Memory B cell (primary cell): Measurements from ENCODE around the gene TAF11L2.
"Not testable (repeated sequence)": the region's sequence is repeated elsewhere in the genome, so short reads cannot be mapped to it uniquely, and the experiment has no call there.

Experiments
- ATAC-seq: fragments of 150-1000 bp; cut with Tn5 transposase; 2 replicates; pipeline ENCODE4 v1.10.0; 2021; ENCODE audit warnings: low read depth, mild to moderate bottlenecking, moderate library complexity
- DNase-seq, 2 donors: peaks; one replicate each; pipeline ENCODE4 v3.0.0; 2022; ENCODE audit warnings: low spot score in 2 of 2
- H3K27ac Mint-ChIP-seq: one replicate; pipeline ENCODE4 v1.8.0; 2022; ENCODE audit warnings: mild to moderate bottlenecking, moderate library complexity, mixed read lengths
- H3K27me3 Mint-ChIP-seq: one replicate; pipeline ENCODE4 v1.8.0; 2022; ENCODE audit warnings: mixed read lengths
- H3K36me3 Mint-ChIP-seq: one replicate; pipeline ENCODE4 v1.8.0; 2022; ENCODE audit warnings: mild to moderate bottlenecking, mixed read lengths
- H3K4me1 Mint-ChIP-seq: one replicate; pipeline ENCODE4 v1.8.0; 2022; ENCODE audit warnings: mixed read lengths
- H3K4me3 Mint-ChIP-seq: one replicate; pipeline ENCODE4 v1.8.0; 2022; ENCODE audit warnings: mild to moderate bottlenecking, moderate library complexity, mixed read lengths
- H3K9me3 Mint-ChIP-seq: one replicate; pipeline ENCODE4 v1.8.0; 2022; ENCODE audit warnings: mixed read lengths

Gene TAF11L2

DNA sequence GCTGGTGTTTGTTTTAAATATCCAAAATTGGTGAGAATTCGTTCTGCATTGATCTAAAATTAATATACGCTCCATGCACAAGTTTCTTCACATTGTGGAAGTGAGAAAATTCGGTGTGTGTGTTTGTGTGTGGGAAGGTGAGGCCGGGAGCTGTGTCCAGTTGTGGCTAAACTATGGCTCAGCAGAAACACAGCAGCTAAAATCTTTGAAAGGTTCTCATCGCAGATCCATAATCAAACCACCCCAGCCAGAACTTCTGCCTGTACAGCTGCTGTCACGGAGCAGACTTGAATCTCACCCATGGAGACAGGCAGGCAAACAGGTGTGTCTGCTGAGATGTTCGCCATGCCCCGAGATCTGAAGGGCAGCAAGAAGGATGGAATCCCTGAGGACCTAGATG lies at the start of gene TAF11L2:
TSS of gene TAF11L2 (plus strand) at position 301 of the 400 bp plus-strand sequence.
- H3K4me3 Mint-ChIP-seq, H3K36me3 Mint-ChIP-seq, H3K4me1 Mint-ChIP-seq, H3K9me3 Mint-ChIP-seq, H3K27ac Mint-ChIP-seq, H3K27me3 Mint-ChIP-seq, DNase-seq, ATAC-seq: not testable (repeated sequence)

- Mint-ChIP-seq H3K27ac (no peak overlapping the region), H3K36me3 (peaks cover 4% of the 10 kb centered on the region), H3K9me3 (peaks cover 3% of the 10 kb centered on the region), H3K4me3 (no peak overlapping the region), H3K4me1 (no peaks in the 10 kb centered on the region), H3K27me3 (peaks cover 1% of the 10 kb centered on the region)
- no peak for DNase-seq
- ATAC-seq = no peak
Measured at GRCh38 chr5:17448877-17449276, 49.2 kb upstream of the TAF11L2 start.

DNA sequence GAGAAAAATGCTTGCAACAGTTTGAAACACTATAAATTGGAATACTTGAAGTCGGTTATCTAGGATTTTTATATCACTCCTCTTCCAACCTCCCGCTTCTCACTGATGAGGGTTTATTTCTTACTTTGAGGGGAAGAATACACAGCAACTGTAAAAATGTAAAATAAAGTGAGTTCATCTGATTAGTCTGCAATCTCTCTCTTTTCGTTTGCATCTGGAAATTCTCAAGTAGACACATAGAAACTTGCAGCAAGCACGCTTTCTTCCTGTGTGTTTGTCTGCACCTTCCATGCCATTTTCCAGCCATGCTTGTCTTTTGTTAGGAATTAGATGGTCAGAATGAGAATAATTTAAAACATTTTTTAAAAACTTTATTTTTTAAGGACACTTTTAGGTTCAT lies 45.1 kb upstream of the TAF11L2 start:
- H3K9me3 Mint-ChIP-seq = peaks cover 7% of the 10 kb centered on the region
- no peak overlapping the region for H3K4me3 Mint-ChIP-seq
- H3K36me3 Mint-ChIP-seq = peaks cover 4% of the 10 kb centered on the region
- H3K4me1 Mint-ChIP-seq = no peaks in the 10 kb centered on the region
- no peak overlapping the region for H3K27ac Mint-ChIP-seq
- ATAC-seq = no peak
- DNase-seq = no peak
- peaks cover 1% of the 10 kb centered on the region for H3K27me3 Mint-ChIP-seq

DNA sequence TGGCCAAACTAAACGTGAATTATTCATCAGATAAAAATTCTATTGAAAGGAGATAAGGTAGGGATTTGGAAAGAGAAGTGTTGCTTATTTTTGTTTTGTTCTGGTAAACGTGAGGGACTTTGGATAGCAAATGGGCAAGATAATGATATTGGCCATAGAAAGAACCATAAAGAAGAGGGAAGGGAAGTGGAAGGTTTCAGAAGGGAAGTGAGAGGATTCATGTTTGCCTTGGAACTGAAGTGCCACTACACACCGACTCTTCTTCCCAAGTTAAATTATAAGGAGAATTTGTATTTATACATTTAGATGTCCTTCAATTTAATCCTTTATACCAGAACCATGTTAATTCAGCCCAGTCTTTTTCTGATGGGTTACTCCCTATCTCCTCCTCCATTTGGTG lies 42.1 kb upstream of the TAF11L2 start:
- peaks cover 1% of the 10 kb centered on the region for H3K27me3 Mint-ChIP-seq
- no peak overlapping the region for H3K4me3 Mint-ChIP-seq
- no peaks in the 10 kb centered on the region for H3K36me3 Mint-ChIP-seq
- no peak for ATAC-seq
- H3K9me3 Mint-ChIP-seq = peaks cover 7% of the 10 kb centered on the region
- no peaks in the 10 kb centered on the region for H3K4me1 Mint-ChIP-seq
- DNase-seq = no peak
- no peak overlapping the region for H3K27ac Mint-ChIP-seq

DNA sequence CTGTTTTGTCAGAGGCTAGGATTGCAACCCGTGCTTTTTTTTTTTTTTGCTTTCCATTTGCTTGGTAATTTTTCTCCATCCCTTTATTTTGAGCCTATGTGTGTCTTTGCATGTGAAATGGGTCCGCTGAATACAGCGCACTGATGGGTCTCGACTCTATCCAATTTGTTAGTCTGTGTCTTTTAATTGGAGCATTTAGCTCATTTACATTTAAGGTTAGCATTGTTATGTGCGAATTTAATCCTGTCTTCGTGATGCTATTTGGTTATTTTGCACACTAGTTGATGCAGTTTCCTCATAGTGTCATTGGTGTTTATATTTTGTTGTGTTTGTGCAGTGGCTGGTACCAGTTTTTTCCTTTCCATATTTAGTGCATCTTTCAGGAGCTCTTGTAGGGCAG lies 36.2 kb upstream of the TAF11L2 start:
- no peak overlapping the region for H3K27ac Mint-ChIP-seq
- no peak for ATAC-seq
- H3K4me3 Mint-ChIP-seq = no peak overlapping the region
- DNase-seq = no peak
- no peaks in the 10 kb centered on the region for H3K4me1 Mint-ChIP-seq
- H3K36me3 Mint-ChIP-seq = peaks cover 2% of the 10 kb centered on the region
- peaks cover 2% of the 10 kb centered on the region for H3K27me3 Mint-ChIP-seq
- peaks cover 8% of the 10 kb centered on the region for H3K9me3 Mint-ChIP-seq

DNA sequence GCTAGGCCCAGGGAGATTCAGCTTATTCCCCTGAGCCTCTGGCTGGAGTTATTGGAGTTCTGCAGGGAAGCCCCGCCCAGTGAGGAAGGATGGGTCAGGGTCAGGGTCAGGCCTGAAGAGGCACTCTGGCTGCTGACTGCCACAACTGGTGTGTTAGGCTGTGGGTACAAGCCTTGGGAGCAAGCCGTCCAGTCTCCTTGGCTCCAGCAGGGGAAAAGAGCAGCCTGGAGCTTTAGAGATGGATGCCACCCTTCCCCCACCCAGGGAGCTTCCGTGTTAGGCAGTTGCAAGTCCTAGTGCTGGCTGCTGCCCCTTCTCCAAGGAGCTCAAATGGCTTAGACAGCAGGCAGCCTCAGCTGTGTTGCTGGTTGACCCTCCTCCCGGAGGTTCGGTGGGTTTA lies 34.4 kb upstream of the TAF11L2 start:
- no peak for DNase-seq
- Mint-ChIP-seq H3K4me1 (no peaks in the 10 kb centered on the region), H3K27me3 (peaks cover 3% of the 10 kb centered on the region), H3K27ac (no peak overlapping the region), H3K4me3 (no peak overlapping the region), H3K9me3 (peaks cover 6% of the 10 kb centered on the region), H3K36me3 (peaks cover 2% of the 10 kb centered on the region)
- ATAC-seq = no peak

DNA sequence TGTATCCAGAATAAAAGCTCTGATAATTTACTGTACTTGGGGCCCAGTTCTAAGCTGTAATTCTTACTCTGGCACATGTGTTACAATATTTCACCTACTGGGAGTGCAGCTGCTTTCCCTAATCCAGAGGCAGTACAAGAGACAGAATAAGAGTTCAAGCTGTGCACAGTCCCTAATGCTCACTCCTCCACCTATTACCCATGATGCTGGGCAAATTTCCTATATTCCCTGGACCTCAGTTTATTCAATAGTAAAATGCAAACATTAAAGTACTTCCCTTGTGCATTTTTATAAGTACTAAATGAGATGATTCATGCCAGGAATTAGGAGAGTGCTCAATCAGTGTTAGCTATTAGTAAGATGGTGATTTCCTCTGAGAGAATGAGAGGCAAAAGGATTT lies 28.0 kb upstream of the TAF11L2 start:
- no peak for DNase-seq
- Mint-ChIP-seq H3K4me3 (no peak overlapping the region), H3K36me3 (no peaks in the 10 kb centered on the region), H3K27me3 (peaks cover 6% of the 10 kb centered on the region), H3K27ac (no peak overlapping the region), H3K9me3 (no peaks in the 10 kb centered on the region), H3K4me1 (peaks cover 16% of the 10 kb centered on the region)
- ATAC-seq = no peak

GRCh38 chr5:17475064-17475463 lies 23.0 kb upstream of the TAF11L2 start:
- not testable (repeated sequence) for H3K27me3 Mint-ChIP-seq, H3K36me3 Mint-ChIP-seq, H3K4me3 Mint-ChIP-seq, DNase-seq, H3K9me3 Mint-ChIP-seq
- H3K27ac Mint-ChIP-seq = peak overlapping the region; percentile 9
- ATAC-seq = peak; percentile 77
- peaks cover 34% of the 10 kb centered on the region for H3K4me1 Mint-ChIP-seq

- Mint-ChIP-seq H3K27ac (no peak overlapping the region), H3K27me3 (peaks cover 2% of the 10 kb centered on the region), H3K36me3 (peaks cover 1% of the 10 kb centered on the region), H3K4me1 (peaks cover 36% of the 10 kb centered on the region), H3K9me3 (no peaks in the 10 kb centered on the region), H3K4me3 (no peak overlapping the region)
- no peak for DNase-seq
- no peak for ATAC-seq
Measured at GRCh38 chr5:17477043-17477442, 21.0 kb upstream of the TAF11L2 start.

- Mint-ChIP-seq H3K4me1 (peaks cover 36% of the 10 kb centered on the region), H3K36me3 (peaks cover 1% of the 10 kb centered on the region), H3K9me3 (no peaks in the 10 kb centered on the region), H3K27ac (no peak overlapping the region), H3K4me3 (no peak overlapping the region), H3K27me3 (peaks cover 2% of the 10 kb centered on the region)
- ATAC-seq = peak; percentile 32
- no peak for DNase-seq
Measured at GRCh38 chr5:17477573-17478265, 20.3 kb upstream of the TAF11L2 start.

DNA sequence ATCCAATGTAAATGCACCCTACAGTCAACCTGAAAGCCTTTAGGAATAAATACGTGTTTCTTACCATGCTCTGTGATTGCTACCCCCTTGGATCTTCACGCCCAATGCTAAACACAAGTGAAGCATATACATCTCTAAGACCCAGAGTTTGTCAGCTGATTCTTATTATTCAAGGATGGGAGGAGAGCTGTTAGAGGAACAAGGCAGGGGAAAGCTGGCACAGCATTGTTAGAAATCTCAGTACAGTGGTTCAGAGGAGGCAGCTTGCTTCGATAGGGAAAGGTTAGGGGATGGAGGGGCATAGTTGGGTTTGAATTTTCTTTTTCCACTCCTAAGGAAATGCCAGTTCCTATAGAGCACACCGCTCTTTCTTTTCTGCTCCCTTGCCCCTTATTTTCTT lies 16.7 kb upstream of the TAF11L2 start:
- H3K27me3 Mint-ChIP-seq = peaks cover 2% of the 10 kb centered on the region
- no peak overlapping the region for H3K27ac Mint-ChIP-seq
- no peak for DNase-seq
- no peak for ATAC-seq
- H3K4me1 Mint-ChIP-seq = peaks cover 15% of the 10 kb centered on the region
- no peaks in the 10 kb centered on the region for H3K9me3 Mint-ChIP-seq
- no peak overlapping the region for H3K4me3 Mint-ChIP-seq
- peaks cover 1% of the 10 kb centered on the region for H3K36me3 Mint-ChIP-seq

DNA sequence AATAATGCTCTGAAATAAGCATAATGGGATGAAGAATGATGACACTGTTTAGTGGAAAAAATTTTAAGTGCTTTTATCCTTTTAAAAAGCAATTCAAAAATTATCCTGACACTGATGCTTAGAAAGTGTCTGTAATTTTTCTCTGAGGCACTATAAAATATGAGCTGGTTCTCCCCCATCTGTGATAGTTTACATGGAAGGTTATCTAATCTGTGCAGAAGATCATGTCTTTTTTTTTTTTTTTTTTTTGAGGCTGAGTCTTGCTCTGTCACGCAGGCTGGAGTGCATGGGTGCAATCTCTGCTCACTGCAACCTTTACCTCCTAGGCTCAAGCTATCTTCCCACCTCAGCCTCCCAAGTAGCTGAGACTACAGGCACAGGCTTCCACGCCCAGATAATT lies 15.2 kb upstream of the TAF11L2 start:
- Mint-ChIP-seq H3K27me3 (peaks cover 2% of the 10 kb centered on the region), H3K4me1 (peaks cover 7% of the 10 kb centered on the region), H3K4me3 (no peak overlapping the region), H3K27ac (no peak overlapping the region), H3K36me3 (peaks cover 1% of the 10 kb centered on the region), H3K9me3 (no peaks in the 10 kb centered on the region)
- ATAC-seq (no peak), DNase-seq (no peak)

GRCh38 chr5:17486464-17487173 lies 11.4 kb upstream of the TAF11L2 start:
- H3K27me3 Mint-ChIP-seq, H3K36me3 Mint-ChIP-seq, DNase-seq, H3K9me3 Mint-ChIP-seq, H3K4me3 Mint-ChIP-seq, H3K27ac Mint-ChIP-seq, H3K4me1 Mint-ChIP-seq, ATAC-seq: not testable (repeated sequence)

DNA sequence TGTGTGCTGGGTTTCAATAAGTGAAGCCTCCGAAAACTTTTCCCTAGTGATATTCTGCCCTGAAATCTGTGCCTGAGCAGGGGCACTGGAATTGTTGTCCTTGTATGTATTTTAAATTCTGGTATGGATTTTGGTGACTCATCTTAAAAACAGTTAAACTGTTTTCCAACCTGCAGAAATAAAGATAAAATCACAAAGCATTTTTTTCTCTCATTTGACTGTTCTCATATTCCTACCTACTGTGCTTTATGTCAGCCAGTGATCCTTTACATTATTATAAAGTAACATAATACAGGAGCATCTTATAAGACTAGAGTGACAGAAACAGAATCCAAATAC lies 10.9 kb upstream of the TAF11L2 start:
- no peaks in the 10 kb centered on the region for H3K36me3 Mint-ChIP-seq
- no peak overlapping the region for H3K27ac Mint-ChIP-seq
- H3K4me1 Mint-ChIP-seq = no peaks in the 10 kb centered on the region

DNA sequence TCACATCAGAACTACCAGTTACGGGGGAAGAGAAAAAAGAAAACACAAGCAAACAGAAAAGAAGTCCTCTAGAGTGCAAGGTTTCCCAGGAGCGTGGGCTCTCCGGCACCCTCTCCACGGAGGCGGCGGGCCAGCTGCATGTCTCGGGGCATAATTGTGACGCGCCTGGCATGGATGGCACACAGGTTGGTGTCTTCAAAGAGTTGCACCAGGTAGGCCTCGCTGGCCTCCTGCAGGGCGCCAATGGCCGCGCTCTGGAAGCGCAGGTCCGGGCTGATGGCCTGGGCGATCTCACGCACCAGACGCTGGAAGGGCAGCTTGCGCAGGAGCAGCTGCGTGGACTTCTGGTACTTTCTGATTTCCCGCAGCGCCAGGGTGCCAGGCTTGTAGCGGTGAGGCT lies 6.8 kb upstream of the TAF11L2 start:
- not testable (repeated sequence) for H3K27me3 Mint-ChIP-seq, H3K4me3 Mint-ChIP-seq, H3K36me3 Mint-ChIP-seq, H3K27ac Mint-ChIP-seq, ATAC-seq, H3K4me1 Mint-ChIP-seq, H3K9me3 Mint-ChIP-seq, DNase-seq

More for the DNA sequence above, 10.9 kb upstream of the TAF11L2 start:
- ATAC-seq (no peak), DNase-seq (no peak)
- H3K27me3 Mint-ChIP-seq = no peaks in the 10 kb centered on the region
- no peaks in the 10 kb centered on the region for H3K9me3 Mint-ChIP-seq
- no peak overlapping the region for H3K4me3 Mint-ChIP-seq
